GM15510 (cell line): Measurements from ENCODE around the gene FGF4.

ENCODE experiments used
- POLR2A ChIP-seq: IDR thresholded peaks from 3 replicates; pipeline ENCODE4 v1.6.1; 2011; ENCODE audit warnings: borderline replicate concordance; ENCODE audit not compliant: insufficient read length; ENCODE audit errors: extremely low read depth

The FGF4 gene

GRCh38 chr11:69775163-69775755 lies at the start of gene FGF4:
Gene FGF4, minus strand, starts transcription at chr11:69775341. Its CDS starts 257 bp downstream, at chr11:69775084.
- TF ChIP-seq POLR2A: no peak

GRCh38 chr11:69823641-69824265 lies 48.6 kb upstream of the FGF4 start:
- no peak for TF ChIP-seq POLR2A

GRCh38 chr11:69822676-69823494 lies 47.7 kb upstream of the FGF4 start:
- TF ChIP-seq POLR2A: no peak

- no peak for TF ChIP-seq POLR2A
Observed at GRCh38 chr11:69821511-69822040, 46.4 kb upstream of the FGF4 start.

- no peak for TF ChIP-seq POLR2A
Observed at GRCh38 chr11:69820441-69820840, 45.3 kb upstream of the FGF4 start.

- no peak for TF ChIP-seq POLR2A
Observed at GRCh38 chr11:69819541-69820070, 44.5 kb upstream of the FGF4 start.

- TF ChIP-seq POLR2A: no peak
Observed at GRCh38 chr11:69818603-69819441, 43.7 kb upstream of the FGF4 start, which contains the start of gene FGF3. Gene FGF3, minus strand, starts transcription at chr11:69819416. Its CDS starts 483 bp downstream, at chr11:69818933.

- no peak for TF ChIP-seq POLR2A
Observed at GRCh38 chr11:69818231-69818602, 43.1 kb upstream of the FGF4 start.

- TF ChIP-seq POLR2A: no peak
Observed at GRCh38 chr11:69817265-69818230, 42.4 kb upstream of the FGF4 start.

- TF ChIP-seq POLR2A: no peak
Observed at GRCh38 chr11:69816671-69817070, 41.5 kb upstream of the FGF4 start.

GRCh38 chr11:69815973-69816372 lies 40.8 kb upstream of the FGF4 start:
- no peak for TF ChIP-seq POLR2A

- no peak for TF ChIP-seq POLR2A
Observed at GRCh38 chr11:69814902-69815301, 39.8 kb upstream of the FGF4 start.

GRCh38 chr11:69814411-69814810 lies 39.3 kb upstream of the FGF4 start:
- no peak for TF ChIP-seq POLR2A
